ENCODE measurements around the gene FAF1.

DNA sequence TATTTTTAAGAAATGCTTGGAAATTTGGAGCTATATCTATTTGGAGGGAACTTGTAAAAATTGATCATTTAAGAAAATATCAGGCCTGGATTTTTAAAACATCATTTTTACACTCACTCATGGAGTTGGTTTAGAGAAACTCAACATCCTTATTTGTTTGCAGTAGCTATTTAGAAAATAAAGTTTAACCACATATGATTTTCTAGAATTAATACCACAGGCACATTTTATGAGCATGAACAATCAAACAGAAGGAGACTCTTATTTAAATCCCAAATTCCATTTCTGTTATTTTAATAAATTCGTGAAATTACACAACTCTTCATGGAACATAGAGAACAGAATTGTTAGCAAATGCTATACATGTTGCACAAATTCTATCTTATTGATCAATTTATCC is 13.2 kb upstream of the FAF1 start:
- TF ChIP-seq, protein P1, sequence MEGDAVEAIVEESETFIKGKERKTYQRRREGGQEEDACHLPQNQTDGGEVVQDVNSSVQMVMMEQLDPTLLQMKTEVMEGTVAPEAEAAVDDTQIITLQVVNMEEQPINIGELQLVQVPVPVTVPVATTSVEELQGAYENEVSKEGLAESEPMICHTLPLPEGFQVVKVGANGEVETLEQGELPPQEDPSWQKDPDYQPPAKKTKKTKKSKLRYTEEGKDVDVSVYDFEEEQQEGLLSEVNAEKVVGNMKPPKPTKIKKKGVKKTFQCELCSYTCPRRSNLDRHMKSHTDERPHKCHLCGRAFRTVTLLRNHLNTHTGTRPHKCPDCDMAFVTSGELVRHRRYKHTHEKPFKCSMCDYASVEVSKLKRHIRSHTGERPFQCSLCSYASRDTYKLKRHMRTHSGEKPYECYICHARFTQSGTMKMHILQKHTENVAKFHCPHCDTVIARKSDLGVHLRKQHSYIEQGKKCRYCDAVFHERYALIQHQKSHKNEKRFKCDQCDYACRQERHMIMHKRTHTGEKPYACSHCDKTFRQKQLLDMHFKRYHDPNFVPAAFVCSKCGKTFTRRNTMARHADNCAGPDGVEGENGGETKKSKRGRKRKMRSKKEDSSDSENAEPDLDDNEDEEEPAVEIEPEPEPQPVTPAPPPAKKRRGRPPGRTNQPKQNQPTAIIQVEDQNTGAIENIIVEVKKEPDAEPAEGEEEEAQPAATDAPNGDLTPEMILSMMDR (IDR thresholded peaks at IDR 0.05), result no peak
- TF ChIP-seq EP300 (IDR thresholded peaks at IDR 0.05) (no peak), POLR2A (IDR thresholded peaks at IDR 0.05) (no peak)

All from tibial nerve (tissue), 4 donors.